PC-3 (cell line): ENCODE measurements around the gene LPXN.

ENCODE experiments used
- CTCF ChIP-seq: fragments of 300-600 bp; sonication (generic); conservative IDR thresholded peaks from 2 replicates; pipeline ENCODE4 v1.5.1; 2017; ENCODE audit warnings: antibody characterized with exemption, low read depth, mild to moderate bottlenecking, low read length
- EZH2 ChIP-seq: fragments of 300-600 bp; sonication (generic); IDR thresholded peaks from one replicate; pipeline ENCODE4 v1.6.1; 2017; ENCODE audit warnings: antibody characterized with exemption, mild to moderate bottlenecking, low read length; ENCODE audit not compliant: unreplicated experiment
- EZH2phosphoT487 ChIP-seq: fragments of 300-600 bp; sonication (generic); IDR thresholded peaks from 2 replicates; pipeline ENCODE4 v1.6.1; 2018; ENCODE audit warnings: mild to moderate bottlenecking, antibody characterized with exemption, low read length, borderline replicate concordance

- TF ChIP-seq CTCF (no peak), EZH2 (no peak), EZH2phosphoT487 (no peak)
Measured at GRCh38 chr11:58596621-58597020, 21.0 kb upstream of the LPXN start.
